Omental fat pad (tissue), 4 donors: ENCODE measurements around the gene SORCS2. TPM values are rescaled to one million over a fixed set of nuclear protein-coding genes. Genes with fewer than 3 reads are reported as not detected.
A peak's percentile ranks its signal among the peaks of the same experiment; 100 is the strongest.

ENCODE experiments used
- ATAC-seq: fragments of 150-250 bp; one replicate; pipeline ENCODE4 v1.9.1; 2016; ENCODE audit warnings: mild to moderate bottlenecking, moderate library complexity; ENCODE audit not compliant: low FRiP score
- DNase-seq: peaks from one replicate; pipeline ENCODE4 v3.0.0-alpha.2; 2019; ENCODE audit warnings: low spot score
- total RNA-seq, 4 donors: library from RNA; depleted of rRNA; stranded (reverse); fragments of >200 nt; gene quantifications; one replicate each; pipeline ENCODE4 v1.1.0, GENCODE V29; 2016
- TF ChIP-seq, protein P1 (sequence below), 3 donors: fragments of 450-650 bp; IDR thresholded peaks; one replicate each; pipeline ENCODE4 v1.5.1; 2016 to 2017; ENCODE audit warnings: antibody characterized with exemption in 3 of 3, mild to moderate bottlenecking in 3 of 3, moderate library complexity in 2 of 3

Gene SORCS2
- total RNA-seq, 4 donors from 2014 or later: 0.63 to 4.6 (median 1.2) TPM

GRCh38 chr4:7261087-7261486 is 68.7 kb downstream of the SORCS2 start:
- TF ChIP-seq, protein P1, sequence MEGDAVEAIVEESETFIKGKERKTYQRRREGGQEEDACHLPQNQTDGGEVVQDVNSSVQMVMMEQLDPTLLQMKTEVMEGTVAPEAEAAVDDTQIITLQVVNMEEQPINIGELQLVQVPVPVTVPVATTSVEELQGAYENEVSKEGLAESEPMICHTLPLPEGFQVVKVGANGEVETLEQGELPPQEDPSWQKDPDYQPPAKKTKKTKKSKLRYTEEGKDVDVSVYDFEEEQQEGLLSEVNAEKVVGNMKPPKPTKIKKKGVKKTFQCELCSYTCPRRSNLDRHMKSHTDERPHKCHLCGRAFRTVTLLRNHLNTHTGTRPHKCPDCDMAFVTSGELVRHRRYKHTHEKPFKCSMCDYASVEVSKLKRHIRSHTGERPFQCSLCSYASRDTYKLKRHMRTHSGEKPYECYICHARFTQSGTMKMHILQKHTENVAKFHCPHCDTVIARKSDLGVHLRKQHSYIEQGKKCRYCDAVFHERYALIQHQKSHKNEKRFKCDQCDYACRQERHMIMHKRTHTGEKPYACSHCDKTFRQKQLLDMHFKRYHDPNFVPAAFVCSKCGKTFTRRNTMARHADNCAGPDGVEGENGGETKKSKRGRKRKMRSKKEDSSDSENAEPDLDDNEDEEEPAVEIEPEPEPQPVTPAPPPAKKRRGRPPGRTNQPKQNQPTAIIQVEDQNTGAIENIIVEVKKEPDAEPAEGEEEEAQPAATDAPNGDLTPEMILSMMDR (IDR thresholded peaks at IDR 0.05): no peak
- DNase-seq (no peak), ATAC-seq (no peak)

- TF ChIP-seq, protein P1 (IDR thresholded peaks at IDR 0.05): no peak
- ATAC-seq (no peak), DNase-seq (no peak)
These were observed 69.2 kb downstream of the SORCS2 start for GRCh38 chr4:7261536-7261935.

DNA sequence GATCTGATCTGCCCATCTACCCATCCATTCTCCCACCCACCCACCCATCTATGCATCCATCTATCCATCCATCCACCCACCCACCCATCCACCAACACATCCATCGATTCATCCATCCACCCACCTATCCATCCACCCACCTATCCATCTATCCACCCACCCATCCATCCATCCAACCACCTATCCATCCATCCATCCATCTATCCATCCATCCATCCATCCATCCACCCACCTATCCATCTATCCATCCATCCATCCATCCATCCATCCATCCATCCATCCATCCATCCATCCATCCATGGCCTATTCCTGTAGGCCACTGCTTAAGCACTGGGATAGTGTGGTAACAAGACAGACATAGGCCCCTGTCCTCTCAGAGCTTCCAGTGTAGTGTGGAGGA is 69.8 kb downstream of the SORCS2 start:
- DNase-seq (no peak), ATAC-seq (no peak)
- TF ChIP-seq, protein P1 (IDR thresholded peaks at IDR 0.05): no peak

DNA sequence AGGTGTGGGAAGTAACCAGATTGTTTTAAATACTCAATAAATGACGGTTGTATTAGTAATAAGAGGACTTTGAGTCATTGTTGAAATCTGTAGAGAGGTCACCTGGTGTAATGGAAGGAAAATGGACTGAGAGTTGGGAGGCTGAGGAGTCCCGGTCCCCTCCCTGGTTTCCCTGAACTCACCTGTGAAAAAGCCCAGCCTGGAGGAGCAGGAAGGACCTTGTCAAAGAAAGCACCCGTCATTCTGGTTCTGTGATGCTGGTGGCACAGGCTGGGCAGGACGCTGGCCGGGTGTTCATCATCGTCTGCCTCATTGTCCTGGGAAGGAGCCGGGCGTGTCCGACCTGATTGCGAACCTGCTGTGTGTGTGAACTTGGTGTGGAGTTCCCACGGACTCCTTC is 70.8 kb downstream of the SORCS2 start:
- ATAC-seq (no peak), DNase-seq (no peak)
- TF ChIP-seq, protein P1 (IDR thresholded peaks at IDR 0.05): no peak

DNA sequence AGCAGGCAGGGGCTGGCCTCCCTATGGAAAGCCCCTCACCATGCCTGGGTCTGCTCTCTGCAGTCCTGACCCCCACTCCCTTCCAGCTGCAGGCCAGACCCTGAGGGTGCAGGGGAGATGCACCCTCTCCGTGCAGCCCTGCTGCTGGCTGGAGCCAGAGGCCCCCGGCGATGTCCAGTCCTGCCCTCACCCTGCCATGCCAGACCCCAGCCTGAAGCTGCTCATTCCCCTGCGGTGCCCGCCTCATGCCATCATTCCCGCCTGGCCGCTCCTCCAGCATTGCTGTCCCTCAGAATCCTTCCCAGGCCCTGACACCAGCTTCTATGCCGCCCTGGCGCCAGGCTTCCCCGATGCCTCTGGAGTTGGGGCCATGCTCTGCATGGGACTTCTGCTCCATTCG is 72.4 kb downstream of the SORCS2 start:
- no peak for ATAC-seq
- no peak for DNase-seq
- TF ChIP-seq, protein P1 (IDR thresholded peaks at IDR 0.05): no peak

GRCh38 chr4:7266525-7267292 is 74.4 kb downstream of the SORCS2 start:
- TF ChIP-seq, protein P1 (IDR thresholded peaks at IDR 0.05): no peak
- no peak for DNase-seq
- peak; percentile 37 for ATAC-seq

DNA sequence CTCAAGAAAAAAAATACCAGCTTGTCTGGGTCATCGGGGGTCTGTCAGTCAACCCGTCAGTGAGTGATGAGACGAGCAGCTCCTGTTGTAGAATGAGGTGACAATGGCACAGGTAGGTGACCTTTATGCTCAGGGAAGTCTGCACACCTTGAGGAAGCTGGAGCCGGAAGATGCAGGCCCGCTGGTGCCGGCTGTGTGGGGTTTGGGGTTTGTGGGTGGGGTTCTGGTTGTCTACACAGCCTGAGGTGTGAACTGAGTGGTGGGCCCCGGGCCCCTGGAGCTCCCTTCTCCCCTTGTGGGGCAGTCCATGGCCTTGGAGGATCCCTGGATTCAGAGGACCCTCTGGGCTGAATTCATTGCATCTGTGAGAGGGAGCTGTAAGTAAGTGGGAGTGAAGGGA is 75.5 kb downstream of the SORCS2 start:
- DNase-seq (no peak), ATAC-seq (no peak)
- TF ChIP-seq, protein P1 (IDR thresholded peaks at IDR 0.05): no peak
